GM19395 (cell line): ENCODE data around the gene ATP5PO.
"Not testable (repeated sequence)": the region's sequence is repeated elsewhere in the genome, so short reads cannot be mapped to it uniquely, and the experiment has no call there.

Experiments used
- ATAC-seq: cut with Tn5 transposase; IDR thresholded peaks from one replicate; pipeline ENCODE4 v1.9.1; 2021; ENCODE audit warnings: mild to moderate bottlenecking, moderate library complexity; ENCODE audit not compliant: unreplicated experiment

Gene ATP5PO

DNA sequence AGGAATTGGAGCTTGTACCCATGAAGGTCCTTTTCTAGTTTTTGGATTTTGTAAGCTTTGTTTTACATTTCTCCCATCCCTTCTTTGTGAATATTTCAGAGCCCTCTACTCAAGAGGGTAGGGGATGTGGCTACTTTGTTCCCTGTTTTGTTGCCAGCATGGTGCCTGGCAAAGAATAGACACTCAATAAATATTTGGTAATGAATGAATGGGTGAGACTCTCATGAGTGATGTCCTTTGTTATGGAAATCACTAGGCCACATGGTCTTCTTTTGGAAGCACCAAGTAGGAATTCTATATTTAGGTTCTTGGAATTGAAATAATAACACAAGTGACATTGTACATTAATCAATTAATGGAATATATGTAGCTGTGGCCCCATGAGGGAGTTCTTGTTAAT, 26.8 kb upstream of the ATP5PO start:
- no peak for ATAC-seq

GRCh38 chr21:33940881-33941245, 25.3 kb upstream of the ATP5PO start:
- ATAC-seq: no peak

DNA sequence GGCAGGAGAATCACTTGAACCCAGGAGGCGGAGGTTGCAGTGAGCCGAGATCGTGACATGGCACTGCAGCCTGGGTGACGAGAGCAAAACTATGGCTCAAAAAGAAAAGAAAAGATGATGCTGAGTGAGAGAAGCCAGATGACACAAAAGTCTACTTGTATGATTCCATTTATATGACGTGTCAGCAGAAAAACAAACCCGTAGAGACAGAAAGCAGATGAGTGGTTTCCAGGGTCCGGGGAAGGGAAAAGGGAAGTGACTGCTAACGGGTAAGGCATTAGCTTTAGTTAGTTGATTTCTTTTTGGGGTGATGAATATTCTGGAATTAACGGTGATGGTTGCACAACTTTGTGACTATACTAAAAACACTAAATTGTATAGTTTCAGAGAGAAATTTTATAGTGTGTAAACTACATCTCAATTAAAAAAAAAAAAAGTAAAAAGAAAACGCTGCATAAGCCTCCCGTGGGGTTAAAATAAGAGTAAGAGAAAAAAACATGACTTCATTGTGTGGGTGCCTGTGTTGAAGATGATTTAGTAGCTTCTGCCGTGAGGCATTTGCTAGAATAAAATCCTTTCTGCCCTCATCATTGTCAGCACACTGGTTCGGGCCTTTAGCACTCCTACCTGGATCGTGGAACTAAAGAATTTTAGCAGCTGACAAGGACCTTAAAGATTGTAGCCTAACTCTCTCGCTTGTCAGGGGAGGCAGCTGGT, 24.7 kb upstream of the ATP5PO start:
- no peak for ATAC-seq

GRCh38 chr21:33939226-33939625, 23.6 kb upstream of the ATP5PO start:
- ATAC-seq: no peak

GRCh38 chr21:33938381-33938780, 22.8 kb upstream of the ATP5PO start:
- ATAC-seq: no peak

- no peak for ATAC-seq
These were observed 22.3 kb upstream of the ATP5PO start for GRCh38 chr21:33937931-33938339.

- no peak for ATAC-seq
These were observed 21.5 kb upstream of the ATP5PO start for GRCh38 chr21:33937146-33937545.

GRCh38 chr21:33936301-33937038, 20.9 kb upstream of the ATP5PO start:
- ATAC-seq: no peak

DNA sequence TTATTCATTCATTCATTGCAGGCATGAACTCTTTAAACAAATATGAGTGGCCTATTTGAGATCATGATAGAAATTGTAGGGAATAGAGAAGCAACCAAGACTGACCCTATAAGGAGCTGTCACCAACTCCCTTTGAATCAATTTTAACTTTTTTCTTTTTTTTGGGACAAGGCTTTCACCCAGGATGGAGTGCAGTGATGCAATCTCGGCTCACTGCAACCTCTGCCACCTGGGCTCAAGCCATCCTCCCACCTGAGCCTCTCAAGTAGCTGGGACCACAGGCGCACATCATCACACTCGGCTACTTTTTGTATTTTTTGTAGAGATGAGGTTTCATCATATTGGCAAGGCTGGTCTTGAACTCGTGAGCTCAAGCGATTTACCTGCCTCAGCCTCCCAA, 17.1 kb upstream of the ATP5PO start:
- ATAC-seq: no peak

- no peak for ATAC-seq
These were observed 16.3 kb upstream of the ATP5PO start for GRCh38 chr21:33931799-33932390.

DNA sequence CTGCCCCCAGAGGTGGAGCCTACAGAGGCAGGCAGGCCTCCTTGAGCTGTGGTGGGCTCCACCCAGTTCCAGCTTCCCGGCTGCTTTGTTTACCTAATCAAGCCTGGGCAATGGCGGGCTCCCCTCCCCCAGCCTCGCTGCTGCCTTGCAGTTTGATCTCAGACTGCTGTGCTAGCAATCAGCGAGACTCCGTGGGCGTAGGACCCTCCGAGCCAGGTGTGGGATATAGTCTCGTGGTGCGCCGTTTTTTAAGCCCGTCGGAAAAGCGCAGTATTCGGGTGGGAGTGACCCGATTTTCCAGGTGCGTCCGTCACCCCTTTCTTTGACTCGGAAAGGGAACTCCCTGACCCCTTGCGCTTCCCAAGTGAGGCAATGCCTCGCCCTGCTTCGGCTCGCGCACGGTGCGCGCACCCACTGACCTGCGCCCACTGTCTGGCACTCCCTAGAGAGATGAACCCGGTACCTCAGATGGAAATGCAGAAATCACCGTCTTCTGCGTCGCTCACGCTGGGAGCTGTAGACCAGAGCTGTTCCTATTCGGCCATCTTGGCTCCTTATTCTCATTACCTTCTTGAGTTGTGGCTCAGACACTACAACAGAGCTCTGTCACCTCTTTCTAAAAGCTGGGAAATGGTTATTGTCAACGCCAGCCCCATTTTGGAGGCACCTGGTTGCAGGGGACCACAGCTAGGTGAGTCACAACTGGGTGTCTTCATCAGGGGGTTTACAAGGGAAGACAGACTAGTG, 15.6 kb upstream of the ATP5PO start:
- ATAC-seq: not testable (repeated sequence)

GRCh38 chr21:33926248-33926647, 10.6 kb upstream of the ATP5PO start:
- not testable (repeated sequence) for ATAC-seq

DNA sequence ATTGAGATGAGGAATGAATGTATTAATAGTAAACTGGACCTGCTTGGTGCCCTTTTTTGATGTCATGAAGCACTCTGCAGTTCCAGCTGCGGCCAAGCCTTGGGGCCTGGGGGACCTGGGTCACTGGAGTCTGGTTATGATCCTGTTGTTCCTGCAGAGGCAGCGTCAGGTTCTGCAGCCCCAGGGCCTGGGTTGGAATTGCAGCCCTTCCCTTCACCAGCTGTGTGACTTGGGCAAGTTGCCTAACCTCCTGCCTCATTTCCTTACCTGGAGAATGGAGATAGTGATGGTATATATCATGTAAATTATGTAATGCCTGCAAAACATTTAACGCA, 9.1 kb upstream of the ATP5PO start:
- no peak for ATAC-seq

DNA sequence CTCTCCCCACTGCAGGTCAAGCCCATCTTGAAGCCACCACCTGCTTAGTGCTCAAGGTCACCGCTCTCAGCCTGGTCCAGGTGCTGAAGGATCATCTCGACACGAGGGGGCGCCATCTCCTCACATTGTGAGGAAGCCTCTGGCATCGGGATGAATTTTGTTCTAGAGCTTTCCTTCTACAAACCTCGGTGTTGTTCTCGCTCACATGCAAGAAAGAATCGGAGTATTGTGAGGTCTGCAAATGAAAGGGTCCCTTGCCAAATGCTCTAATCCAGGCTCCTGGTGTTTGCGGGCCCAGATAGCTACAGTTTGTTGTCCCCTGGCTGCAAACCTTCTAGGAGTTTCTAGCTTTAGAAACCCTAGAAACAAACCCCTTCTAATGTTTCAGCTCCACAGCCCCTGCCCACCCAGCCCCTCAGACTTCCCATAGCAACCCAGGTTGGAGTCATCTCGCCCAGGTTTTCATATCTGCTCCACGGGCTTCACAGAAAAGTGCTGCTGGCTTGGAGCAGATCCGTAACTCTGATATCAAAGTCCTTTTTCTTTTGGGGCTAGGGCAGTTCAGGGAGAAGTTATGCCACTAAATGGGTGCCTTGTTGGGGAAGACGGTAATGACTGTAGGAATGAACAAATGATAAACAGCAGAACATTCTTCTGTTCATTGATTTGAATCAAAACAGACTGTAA, 8.6 kb upstream of the ATP5PO start:
- peak; percentile 75 for ATAC-seq

DNA sequence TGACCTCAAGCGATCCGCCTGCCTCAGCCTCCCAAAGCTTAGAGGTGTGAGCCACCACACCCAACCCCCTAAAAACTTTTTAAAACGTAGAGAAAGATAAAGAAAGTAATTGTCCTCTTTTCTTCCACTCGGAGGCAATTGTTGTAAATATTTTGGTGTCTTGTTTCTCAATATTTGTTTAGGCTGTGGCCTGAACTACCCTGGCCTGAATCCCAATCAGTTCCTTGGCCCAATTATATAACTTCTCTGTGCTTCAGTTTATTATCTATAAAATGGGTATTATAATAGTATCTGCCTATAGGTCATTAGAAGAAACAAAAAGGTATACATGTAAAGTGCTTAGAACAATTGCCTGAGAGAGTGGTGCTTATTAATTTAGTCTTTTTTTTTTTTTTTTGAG, 1.8 kb upstream of the ATP5PO start:
- ATAC-seq: no peak

DNA sequence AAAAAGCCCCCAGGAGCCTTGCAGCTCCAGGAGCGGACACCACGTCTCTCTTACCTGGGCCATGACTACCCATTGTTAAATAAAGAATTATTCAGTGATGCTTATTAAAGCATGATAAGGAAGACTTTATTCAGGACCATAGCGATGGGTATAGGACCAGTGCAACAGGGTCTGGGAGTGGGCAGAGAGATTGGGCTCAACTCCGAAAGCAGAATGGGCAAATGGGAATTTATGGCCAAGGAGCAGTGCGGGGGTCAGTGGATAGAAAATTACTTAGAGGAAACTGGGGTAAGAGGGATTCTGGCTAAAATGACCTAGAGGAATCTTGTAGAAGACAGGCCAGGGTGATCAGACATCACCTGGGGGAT, 580 bp upstream of the ATP5PO start:
- peak; percentile 9 for ATAC-seq

DNA sequence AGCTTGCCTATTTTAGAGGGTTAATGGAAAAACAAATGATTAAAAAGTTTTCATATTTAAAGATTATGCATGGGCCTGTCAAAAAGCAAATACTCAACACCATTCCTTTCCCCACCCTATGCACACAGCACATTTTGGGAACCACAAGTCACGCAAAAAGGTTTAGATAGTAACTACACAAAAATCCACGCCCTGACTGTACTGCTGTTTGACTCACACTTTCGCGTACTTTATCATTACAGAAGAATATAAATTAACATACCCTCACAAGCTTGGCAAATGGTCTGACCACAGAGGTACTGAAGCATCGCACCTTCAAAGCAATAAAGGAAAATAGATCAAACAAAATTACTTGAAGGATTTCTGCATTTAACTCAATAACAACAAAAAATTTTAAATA, 1.4 kb downstream of the ATP5PO start:
- no peak for ATAC-seq

DNA sequence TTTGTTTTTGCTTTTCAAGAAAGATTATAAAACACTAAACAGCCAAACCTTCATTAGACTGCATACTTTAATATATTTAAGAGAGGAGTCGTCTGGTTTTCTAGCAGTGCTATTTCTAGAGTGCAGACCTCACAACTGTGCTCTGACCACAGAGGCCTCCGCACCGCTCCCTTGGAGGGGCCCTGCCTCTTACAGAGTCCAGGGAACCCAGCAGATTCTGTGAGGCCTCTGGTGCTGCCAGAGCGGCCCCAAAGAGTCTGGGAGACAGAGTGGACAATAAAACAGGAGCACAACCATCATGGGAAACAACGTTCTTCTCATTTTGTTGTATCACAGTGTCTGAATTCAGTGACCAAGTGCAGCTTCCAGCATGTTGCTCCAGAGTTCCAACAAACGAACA, 5.8 kb downstream of the ATP5PO start:
- ATAC-seq: no peak

DNA sequence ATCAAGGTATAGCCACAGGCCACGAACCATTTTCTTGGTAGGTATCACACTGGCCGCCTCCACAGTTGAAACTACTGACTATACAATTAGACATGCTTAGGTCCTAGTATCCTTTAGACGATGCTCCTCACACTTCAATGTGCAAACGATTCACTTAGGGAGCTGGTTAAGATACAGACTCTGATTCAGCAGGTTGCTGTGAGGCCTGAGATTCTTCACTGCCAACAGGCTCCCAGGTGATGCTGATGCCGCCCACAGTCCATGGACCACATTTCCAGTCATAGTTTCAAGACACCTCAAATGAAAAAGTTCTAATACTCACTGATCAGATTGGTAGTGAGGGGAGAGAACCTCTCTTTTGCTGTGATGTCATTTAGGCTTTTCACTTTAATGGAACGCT, 6.8 kb downstream of the ATP5PO start:
- no peak for ATAC-seq

- ATAC-seq: no peak
These were observed 11.6 kb downstream of the ATP5PO start for GRCh38 chr21:33904041-33904440.

DNA sequence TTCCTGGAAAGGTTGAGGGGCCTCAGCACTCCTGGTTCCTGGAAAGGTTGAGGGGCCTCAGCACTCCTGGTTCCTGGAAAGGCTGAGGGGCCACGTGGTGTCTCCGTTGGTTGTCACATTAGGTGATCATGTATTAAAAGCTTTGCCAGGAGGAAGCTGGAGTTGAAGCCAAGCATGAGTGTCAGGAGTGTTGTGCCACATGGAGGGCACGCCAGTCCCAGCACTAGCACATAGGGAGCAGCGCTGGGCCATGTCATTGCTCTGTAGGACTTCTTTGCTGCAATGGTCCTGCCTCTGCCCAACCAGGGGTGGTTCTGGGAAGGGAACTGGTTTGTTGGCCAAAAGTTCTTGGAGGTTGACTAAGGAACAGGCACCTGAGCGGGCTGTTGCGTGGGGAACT, 13.3 kb downstream of the ATP5PO start:
- ATAC-seq: no peak
